SU-DHL-6 (cell line): ENCODE data around the gene PDE6A.

Source experiments
- H2AFZ ChIP-seq: fragments of 200-600 bp; sonication (generic); 2 replicates; pipeline ENCODE4 v1.6.1; 2014; ENCODE audit warnings: low read depth, mild to moderate bottlenecking, moderate library complexity, mixed read lengths, antibody characterized with exemption, low read length; ENCODE audit not compliant: severe bottlenecking
- H3F3A ChIP-seq: fragments of 200-600 bp; shearing (Covaris generic); 2 replicates; pipeline ENCODE4 v1.6.0; 2016; ENCODE audit warnings: antibody characterized with exemption, mild to moderate bottlenecking; ENCODE audit not compliant: insufficient read depth
- H3K27ac ChIP-seq: fragments of 200-600 bp; sonication (generic); 2 replicates; pipeline ENCODE4 v1.5.1; 2016; ENCODE audit warnings: low read depth, mild to moderate bottlenecking, low read length, moderate library complexity, mixed read lengths
- H3K27me3 ChIP-seq: fragments of 200-600 bp; sonication (generic), shearing (Covaris generic); 2 replicates; pipeline ENCODE4 v1.6.0; 2014; ENCODE audit warnings: mild to moderate bottlenecking, low read length
- H3K36me3 ChIP-seq: fragments of 200-600 bp; sonication (generic); 2 replicates; pipeline ENCODE4 v1.6.1; 2014; ENCODE audit warnings: mild to moderate bottlenecking, low read length, mixed read lengths
- H3K4me2 ChIP-seq: fragments of 300-600, 200-600 bp; shearing (Covaris generic), sonication (generic); 2 replicates; pipeline ENCODE4 v1.6.0; 2014; ENCODE audit warnings: low read length, low read depth, mild to moderate bottlenecking; ENCODE audit not compliant: poor library complexity, severe bottlenecking
- H3K4me3 ChIP-seq: fragments of 200-600 bp; sonication (generic); 2 replicates; pipeline ENCODE4 v1.5.1; 2014; ENCODE audit warnings: antibody characterized with exemption, low read length, mild to moderate bottlenecking, mixed read lengths; ENCODE audit not compliant: insufficient read depth, poor library complexity, severe bottlenecking
- H3K79me2 ChIP-seq: fragments of 200-600 bp; sonication (generic); 2 replicates; pipeline ENCODE4 v1.6.1; 2014; ENCODE audit warnings: mild to moderate bottlenecking, low read length, moderate library complexity; ENCODE audit not compliant: insufficient read depth
- H3K9ac ChIP-seq: fragments of 200-600 bp; sonication (generic); 2 replicates; pipeline ENCODE4 v1.7.0; 2014; ENCODE audit warnings: mild to moderate bottlenecking, low read length
- H3K9me2 ChIP-seq: fragments of 200-600 bp; sonication (generic); replicated peaks from 2 replicates; pipeline ENCODE4 v1.6.1; 2014; ENCODE audit warnings: low read length; ENCODE audit not compliant: insufficient read depth
- H3K9me3 ChIP-seq: fragments of 200-600 bp; sonication (generic); 2 replicates; pipeline ENCODE4 v1.6.1; 2014; ENCODE audit warnings: low read length, mixed read lengths; ENCODE audit not compliant: insufficient read depth
- H4K20me1 ChIP-seq: fragments of 200-600 bp; sonication (generic); 2 replicates; pipeline ENCODE4 v1.6.1; 2014; ENCODE audit warnings: low read depth, mild to moderate bottlenecking, antibody characterized with exemption, low read length, moderate library complexity, mixed read lengths
- CTCF ChIP-seq: fragments of 200-600 bp; sonication (generic); IDR thresholded peaks from one replicate; pipeline ENCODE4 v1.5.1; 2017; ENCODE audit warnings: antibody characterized with exemption, mild to moderate bottlenecking, low read length, moderate library complexity; ENCODE audit not compliant: insufficient read depth, poor library complexity, severe bottlenecking
- EZH2phosphoT487 ChIP-seq: fragments of 200-600 bp; sonication (generic), shearing (Covaris generic); conservative IDR thresholded peaks from 2 replicates; pipeline ENCODE4 v1.6.1; 2018; ENCODE audit warnings: mild to moderate bottlenecking, antibody characterized with exemption, low read length, moderate library complexity, mixed read lengths

The PDE6A gene

GRCh38 chr5:149916334-149917072 lies 28.1 kb downstream of the PDE6A start:
- TF ChIP-seq EZH2phosphoT487 (no peak), CTCF (no peak)
- H3K4me3 ChIP-seq: no peak overlapping the region
- H3K36me3 ChIP-seq: no peaks in the 10 kb centered on the region
- H2AFZ ChIP-seq: no peak overlapping the region
- H4K20me1 ChIP-seq: no peaks in the 10 kb centered on the region
- H3K27me3 ChIP-seq: no peaks in the 10 kb centered on the region
- H3K79me2 ChIP-seq: no peaks in the 10 kb centered on the region
- no peaks in the 10 kb centered on the region for H3F3A ChIP-seq
- no peak overlapping the region for H3K27ac ChIP-seq
- no peaks in the 10 kb centered on the region for H3K9me3 ChIP-seq
- H3K9me2 ChIP-seq: no peaks in the 10 kb centered on the region
- H3K4me2 ChIP-seq: no peak overlapping the region
- H3K9ac ChIP-seq: no peak overlapping the region

- Histone ChIP-seq H3K9me3 (no peaks in the 10 kb centered on the region), H3K27me3 (no peaks in the 10 kb centered on the region), H3K9ac (no peak overlapping the region), H3K36me3 (no peaks in the 10 kb centered on the region), H2AFZ (no peak overlapping the region), H3K79me2 (no peaks in the 10 kb centered on the region), H3K9me2 (no peaks in the 10 kb centered on the region), H3F3A (no peaks in the 10 kb centered on the region), H4K20me1 (no peaks in the 10 kb centered on the region), H3K4me3 (no peak overlapping the region), H3K4me2 (no peak overlapping the region), H3K27ac (no peak overlapping the region)
- no peak for TF ChIP-seq CTCF
- TF ChIP-seq EZH2phosphoT487: no peak
Observed at GRCh38 chr5:149915392-149916260, 29.0 kb downstream of the PDE6A start.

GRCh38 chr5:149913436-149914419 lies 30.9 kb downstream of the PDE6A start:
- Histone ChIP-seq H3K79me2 (no peaks in the 10 kb centered on the region), H3K4me3 (no peak overlapping the region), H3K9me2 (no peaks in the 10 kb centered on the region), H4K20me1 (no peaks in the 10 kb centered on the region), H3K27me3 (no peaks in the 10 kb centered on the region), H3K36me3 (no peaks in the 10 kb centered on the region), H3K4me2 (no peak overlapping the region), H3K9ac (no peak overlapping the region), H3K27ac (no peak overlapping the region), H2AFZ (no peak overlapping the region), H3K9me3 (no peaks in the 10 kb centered on the region), H3F3A (no peaks in the 10 kb centered on the region)
- no peak for TF ChIP-seq EZH2phosphoT487
- no peak for TF ChIP-seq CTCF
